Hindlimb muscle (tissue), 1 donor: ENCODE measurements around the gene STK25. TPM values are rescaled to one million over a fixed set of nuclear protein-coding genes. Genes with fewer than 3 reads are reported as not detected.

ENCODE experiments used
- DNase-seq: peaks from one replicate; pipeline ENCODE4 v3.0.0-alpha.2; 2013
- polyA plus RNA-seq: library from polyadenylated mRNA; unstranded; fragments of 120-200 nt; gene quantifications from one replicate; pipeline ENCODE4 v1.2.1, GENCODE V29; 2013; ENCODE audit not compliant: insufficient read length

The STK25 gene
- polyA plus RNA-seq: 311 TPM

- peak; percentile 99 for DNase-seq
These were observed at the start of gene STK25 for GRCh38 chr2:241508240-241509154. Gene STK25, minus strand, starts transcription at chr2:241508584. Its CDS starts 549 bp downstream, at chr2:241508035.

- DNase-seq: no peak
These were observed 48.4 kb upstream of the STK25 start for GRCh38 chr2:241556746-241557145.

- no peak for DNase-seq
These were observed 47.3 kb upstream of the STK25 start for GRCh38 chr2:241555711-241556110.

DNA sequence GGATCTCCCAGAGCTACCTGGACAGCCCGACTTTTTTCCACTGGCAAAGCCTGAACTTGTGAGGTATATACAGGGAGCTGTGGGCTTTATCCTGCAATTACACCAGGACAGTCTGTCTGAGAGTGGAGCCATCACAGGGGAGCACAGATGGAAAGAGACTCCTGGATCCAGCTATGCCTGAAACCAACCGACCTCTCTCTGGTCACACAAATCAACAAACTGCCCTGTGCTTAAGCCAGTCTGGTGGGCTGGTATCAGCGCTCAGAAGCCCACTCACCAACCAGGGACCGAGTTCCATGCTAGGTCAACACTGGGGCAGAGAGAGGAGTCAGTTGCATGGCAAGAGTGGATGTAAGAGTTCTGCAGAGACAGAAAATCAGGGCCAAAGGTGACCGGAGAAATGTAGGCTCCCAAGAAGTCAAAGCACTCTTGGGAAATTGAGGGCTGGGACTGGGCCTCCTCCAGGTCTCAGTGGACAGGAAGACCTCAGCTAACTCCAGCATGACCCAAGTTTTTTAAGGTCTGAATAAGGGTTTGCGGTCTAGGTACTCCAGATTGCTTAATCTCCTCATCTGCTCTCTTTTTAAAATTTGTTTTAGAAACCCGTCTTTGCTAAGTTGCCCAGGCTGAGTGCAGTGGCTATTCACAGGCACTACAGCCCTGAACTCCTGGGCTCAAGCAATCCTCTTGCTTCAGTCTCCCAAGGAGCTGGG is 46.4 kb upstream of the STK25 start:
- no peak for DNase-seq

DNA sequence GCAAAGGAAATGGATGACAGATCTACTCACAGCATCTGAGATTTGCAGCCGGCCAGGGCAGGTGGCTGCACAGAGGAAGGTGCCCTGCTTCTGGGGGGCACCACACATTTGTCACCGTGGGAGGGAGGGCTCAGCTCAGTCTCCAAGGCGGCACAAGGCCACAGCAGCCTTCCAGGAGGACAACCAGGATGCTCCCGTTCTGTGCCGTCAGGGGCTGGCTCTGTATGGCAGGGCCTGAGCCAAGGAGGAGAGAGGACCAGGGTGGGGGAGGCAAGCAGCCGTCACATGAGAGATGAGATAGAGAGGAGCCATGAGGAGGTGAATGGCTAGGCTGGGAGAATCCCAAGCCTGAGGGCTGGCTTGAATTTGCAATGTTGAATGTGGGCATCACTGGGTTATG is 45.6 kb upstream of the STK25 start:
- no peak for DNase-seq

- DNase-seq: no peak
These were observed 45.1 kb upstream of the STK25 start for GRCh38 chr2:241553512-241553830.

DNA sequence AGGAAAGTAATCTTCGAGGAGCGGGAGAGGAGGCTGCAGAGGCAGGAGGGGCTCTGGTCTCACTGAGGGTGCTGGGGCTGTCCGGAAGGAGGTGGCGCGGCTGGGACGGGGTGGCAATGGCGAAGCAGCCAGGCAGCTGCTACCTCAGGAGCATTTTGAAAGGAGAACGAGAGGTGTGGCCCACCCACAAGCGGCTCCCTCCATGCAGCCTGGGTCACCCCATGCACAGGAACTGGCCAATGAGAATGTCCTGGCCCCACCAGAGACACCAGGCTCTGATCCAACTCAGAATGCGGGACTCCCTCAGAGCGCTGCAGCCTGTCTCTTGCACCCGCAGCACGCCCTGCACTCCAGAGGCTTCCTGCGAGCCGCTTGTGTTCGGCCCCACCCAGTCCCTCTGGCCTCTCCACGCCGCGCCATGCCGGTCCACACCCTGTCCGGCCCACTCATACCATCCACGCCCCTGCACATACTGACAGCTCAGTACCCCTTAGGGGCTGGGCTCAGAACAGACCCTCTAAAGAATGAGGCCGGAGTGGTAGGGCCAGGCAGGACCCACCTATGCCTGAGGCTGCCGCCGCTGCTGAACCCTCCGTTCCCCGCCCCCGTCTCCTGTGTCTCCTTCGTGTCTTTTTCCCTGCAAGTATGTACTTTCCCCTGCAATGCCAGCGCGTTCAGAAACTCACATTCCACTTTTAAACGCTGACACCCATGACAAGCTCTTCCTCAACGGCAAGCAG is 43.8 kb upstream of the STK25 start:
- no peak for DNase-seq

DNA sequence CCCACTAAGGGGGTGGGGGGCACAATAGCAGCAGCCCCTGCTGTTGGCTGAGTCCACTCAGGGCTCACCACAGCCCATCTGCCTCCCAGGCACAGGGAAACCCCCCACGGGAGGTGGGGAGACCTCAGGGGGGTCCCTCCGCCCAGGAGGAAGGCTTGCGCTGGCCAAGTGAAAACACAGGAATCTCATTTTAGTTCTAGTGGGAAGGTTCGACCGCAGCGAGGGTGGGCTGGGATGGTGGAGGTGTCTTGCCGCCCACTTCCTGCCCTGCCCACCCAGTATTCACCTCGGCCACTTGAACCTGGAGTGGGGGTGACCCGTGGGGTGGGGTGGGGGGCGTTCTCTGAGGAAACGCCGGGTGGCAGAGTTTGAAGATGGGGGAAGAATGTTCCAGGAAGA is 43.2 kb upstream of the STK25 start:
- DNase-seq: no peak

DNA sequence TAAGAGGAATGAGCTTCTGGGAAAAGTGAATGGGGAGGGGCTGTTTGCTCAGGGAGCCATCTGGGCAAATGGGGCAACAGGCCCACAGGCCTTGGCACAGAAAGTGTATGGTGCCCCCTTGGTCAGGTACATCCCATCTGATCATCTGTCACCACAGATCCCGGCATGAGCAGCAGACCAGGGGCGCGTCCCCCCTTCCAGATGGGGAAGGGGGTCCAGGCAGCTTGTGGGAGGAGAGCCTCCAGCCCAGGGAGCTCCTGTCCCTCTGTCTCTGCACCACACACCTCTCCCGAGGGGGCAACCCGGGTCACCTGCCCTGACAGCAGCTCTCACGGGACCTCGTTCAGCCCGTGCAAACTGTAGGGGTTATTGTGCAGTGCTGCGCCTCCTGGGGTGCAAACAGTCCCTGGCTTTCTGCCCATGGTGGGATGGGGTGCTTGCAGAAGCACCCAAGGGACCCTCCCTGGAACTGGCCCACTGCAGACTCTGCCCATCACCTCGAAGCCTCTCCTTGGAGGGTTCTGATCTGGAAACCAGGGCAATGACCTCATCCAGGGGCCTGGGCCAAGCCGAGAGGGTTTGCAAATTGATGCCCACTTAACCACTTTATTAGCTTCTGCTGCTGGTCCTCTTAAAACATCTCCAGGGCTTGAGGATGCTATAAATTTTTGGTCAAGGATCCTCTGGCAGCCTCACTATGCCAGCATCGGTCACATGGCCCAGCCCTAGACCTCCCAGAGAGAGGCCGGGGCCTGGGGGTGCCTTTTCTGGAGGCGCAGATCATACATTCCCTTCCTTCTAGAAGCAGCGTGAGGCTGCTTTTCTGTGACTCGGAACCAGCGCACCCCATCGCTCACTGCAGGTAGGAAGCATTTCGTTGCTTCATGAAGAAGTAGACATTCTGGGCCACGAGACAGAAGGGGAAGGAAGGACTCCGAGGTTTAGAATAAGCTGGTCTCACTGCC is 42.5 kb upstream of the STK25 start:
- DNase-seq: no peak

DNA sequence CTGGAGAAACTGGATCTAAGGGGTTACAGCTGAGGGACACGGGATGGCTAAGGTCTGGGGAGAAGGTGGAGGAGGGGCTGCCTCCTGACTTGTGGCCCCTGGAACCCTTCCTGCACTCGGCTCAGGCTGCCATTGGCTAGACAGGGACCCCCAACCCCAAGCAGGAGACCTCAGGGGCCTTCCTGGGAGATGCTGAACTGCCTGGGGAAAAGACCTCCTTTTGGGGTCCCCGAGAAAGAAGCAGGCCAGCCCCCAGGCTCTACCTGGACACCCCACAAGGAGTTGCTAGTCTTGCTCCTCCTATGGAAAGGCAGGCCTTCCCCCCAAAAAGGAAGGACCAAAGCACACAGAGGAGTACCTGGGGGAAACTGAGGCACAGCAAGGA is 40.1 kb upstream of the STK25 start:
- no peak for DNase-seq

- DNase-seq: no peak
These were observed 39.5 kb upstream of the STK25 start for GRCh38 chr2:241547781-241548450.

- no peak for DNase-seq
These were observed 38.6 kb upstream of the STK25 start for GRCh38 chr2:241546771-241547498.

GRCh38 chr2:241545523-241546473 is 37.4 kb upstream of the STK25 start:
- DNase-seq: no peak

DNA sequence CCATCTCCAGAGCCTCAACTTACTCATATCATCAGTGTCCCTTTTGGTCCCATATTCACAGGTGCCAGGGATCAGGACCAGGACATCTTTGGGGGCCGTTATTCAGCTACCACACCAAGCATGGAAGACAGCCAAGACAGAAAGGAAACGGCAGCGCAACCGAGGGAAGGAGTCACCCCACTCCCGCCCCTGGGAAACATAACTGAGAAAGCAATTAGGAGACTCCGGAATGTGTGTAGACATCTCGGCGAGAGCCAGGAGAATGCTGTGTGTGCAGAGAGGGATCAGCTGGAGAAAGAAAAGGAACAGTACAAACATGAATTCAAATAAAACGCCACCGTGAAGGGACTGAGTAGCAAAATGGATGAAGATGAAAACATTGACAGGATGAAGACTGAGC is 36.7 kb upstream of the STK25 start:
- DNase-seq: no peak

GRCh38 chr2:241542278-241542605 is 33.9 kb upstream of the STK25 start:
- DNase-seq: no peak

DNA sequence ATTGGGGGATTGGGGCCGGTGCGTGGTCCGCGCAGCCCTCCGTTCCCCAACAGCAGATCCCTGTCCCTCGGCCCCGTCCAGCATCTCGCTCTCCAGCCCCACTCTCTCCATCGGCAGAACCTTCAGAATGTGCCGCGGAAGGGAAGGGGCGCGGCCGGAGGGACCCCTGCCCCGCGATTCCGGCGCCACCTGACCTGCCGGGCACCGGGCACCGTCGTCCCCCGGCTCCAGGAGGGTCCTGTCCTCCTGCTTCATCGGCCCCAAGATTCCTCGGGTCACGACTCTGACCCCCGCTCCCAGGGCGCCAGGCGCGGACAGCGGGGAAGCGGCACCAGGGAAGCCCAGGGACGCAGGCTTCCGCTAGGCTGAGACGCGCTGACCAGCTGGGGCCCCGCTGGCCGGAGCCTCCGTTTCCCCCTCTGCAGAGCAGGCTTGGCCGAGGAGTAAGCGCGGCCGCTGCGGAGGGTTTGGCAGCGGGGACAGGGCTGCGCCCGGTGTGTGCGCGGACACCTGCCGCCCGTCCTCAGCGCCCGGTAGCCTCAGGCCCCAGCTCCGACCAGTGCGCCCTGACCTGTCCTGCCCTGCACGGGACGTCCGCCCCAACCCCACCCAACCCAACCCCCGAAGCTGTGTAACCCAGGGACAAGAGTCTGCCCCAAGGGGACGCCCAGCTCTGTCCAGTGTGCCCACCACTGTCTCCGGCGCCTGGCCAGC is 33.3 kb upstream of the STK25 start:
- no peak for DNase-seq

GRCh38 chr2:241540771-241541561 is 32.6 kb upstream of the STK25 start:
- DNase-seq: no peak

- DNase-seq: no peak
These were observed 32.0 kb upstream of the STK25 start for GRCh38 chr2:241540401-241540770.
